ENCODE results near the gene TFPT.

Gene TFPT

DNA sequence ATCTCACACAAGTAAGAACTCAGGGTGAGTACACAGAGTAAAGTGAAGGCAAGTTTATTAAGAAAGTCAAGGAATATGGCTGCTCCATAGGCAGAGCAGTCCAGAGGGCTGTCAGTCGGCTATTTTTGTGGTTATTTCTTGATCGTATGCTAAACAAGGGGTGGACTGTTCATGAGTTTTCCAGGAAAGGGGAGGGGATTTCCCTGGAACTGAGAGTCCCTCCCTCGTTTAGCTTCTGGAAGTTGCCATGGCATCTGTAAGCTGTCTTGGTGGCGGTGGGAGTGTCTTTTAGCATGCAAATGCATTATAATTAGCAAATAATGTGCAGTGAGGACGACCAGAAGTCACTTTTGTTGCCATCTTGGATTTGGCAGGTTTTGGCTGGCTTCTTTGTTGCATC, 46.0 kb downstream of the TFPT start:
- no peak for DNase-seq

DNA sequence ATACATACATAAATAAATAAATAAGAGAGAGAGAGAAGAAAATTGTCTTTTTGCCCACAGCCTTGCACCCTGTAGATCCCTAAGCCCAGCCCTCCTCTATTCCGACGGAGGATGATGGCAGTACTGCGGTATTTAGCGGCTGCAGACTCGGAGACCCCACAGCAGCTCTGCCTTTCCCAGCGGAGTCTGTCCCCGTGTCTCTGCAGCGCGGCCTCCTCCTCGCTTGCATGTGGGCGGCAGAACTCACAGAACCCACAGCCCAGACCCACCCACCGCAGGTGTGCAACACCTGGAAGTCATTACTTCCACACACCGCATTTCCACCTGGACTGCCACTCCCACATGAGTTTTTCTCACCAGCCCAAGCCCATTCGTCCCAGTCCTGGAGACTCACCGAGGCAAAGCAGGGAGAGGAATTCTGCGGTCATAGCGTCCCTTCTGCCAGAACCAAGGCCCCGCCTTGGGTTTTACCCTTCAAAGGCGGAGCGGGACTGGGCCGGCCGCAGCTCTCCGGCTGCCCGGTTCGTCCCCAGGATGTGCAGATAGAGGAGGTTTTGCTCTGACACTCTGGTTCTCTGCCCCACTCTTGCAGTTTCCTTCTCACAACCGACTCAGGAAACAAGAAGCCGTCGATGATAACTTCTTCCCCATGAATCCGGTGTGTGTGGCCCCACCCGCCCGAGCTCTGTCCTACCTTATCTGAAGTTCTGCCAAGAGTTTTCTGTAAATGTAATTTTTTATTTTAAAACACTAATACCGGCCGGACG, 51.9 kb downstream of the TFPT start, which contains the start of gene VSTM1:
Gene VSTM1, minus strand, starts transcription at position 548 of the 767 bp plus-strand sequence. Its CDS starts 120 bp downstream, at position 428.
- no peak for DNase-seq

DNA sequence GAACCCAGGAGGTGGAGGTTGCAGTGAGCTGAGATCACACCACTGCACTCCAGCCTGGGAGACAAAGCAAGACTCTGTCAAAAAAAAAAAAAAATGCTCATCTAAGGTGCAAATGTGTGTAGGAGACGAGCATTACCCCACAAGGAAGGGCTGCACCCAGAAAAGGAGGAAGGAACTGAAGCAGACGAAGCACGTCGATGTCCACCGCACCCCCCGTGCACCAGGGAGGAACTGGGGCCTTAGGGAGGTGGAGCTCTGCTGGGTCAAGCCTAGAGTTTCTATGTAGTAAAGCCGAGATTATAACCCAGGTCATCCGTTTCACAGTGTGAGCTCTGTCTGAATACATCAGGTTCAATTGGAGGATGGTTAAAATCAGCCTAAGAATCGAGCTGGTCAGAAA, 52.8 kb downstream of the TFPT start:
- DNase-seq, result no peak
